Neural crest cell (in vitro differentiated cells): ENCODE results near the gene TSHZ2. TPM values are rescaled to one million over a fixed set of nuclear protein-coding genes. Genes with fewer than 3 reads are reported as not detected.

Source experiments
- DNase-seq: peaks from one replicate; pipeline ENCODE4 v3.0.0; 2021; ENCODE audit warnings: low read depth, mixed read lengths, low spot score
- H3K27ac Mint-ChIP-seq: one replicate; pipeline ENCODE4 v1.8.0; 2021; ENCODE audit warnings: mild to moderate bottlenecking, mixed read lengths; ENCODE audit not compliant: unreplicated experiment
- H3K27me3 Mint-ChIP-seq: 2 replicates; pipeline ENCODE4 v1.8.0; 2021; ENCODE audit warnings: low read depth, mild to moderate bottlenecking, mixed read lengths
- H3K36me3 Mint-ChIP-seq: 2 replicates; pipeline ENCODE4 v1.8.0; 2021; ENCODE audit warnings: low read depth, mild to moderate bottlenecking, mixed read lengths
- H3K4me1 Mint-ChIP-seq: 2 replicates; pipeline ENCODE4 v1.8.0; 2021; ENCODE audit warnings: mixed read lengths
- H3K4me3 Mint-ChIP-seq: one replicate; pipeline ENCODE4 v1.8.0; 2021; ENCODE audit warnings: mild to moderate bottlenecking, mixed read lengths
- H3K9me3 Mint-ChIP-seq: 2 replicates; pipeline ENCODE4 v1.8.0; 2021; ENCODE audit warnings: mixed read lengths
- total RNA-seq: library from RNA; stranded (reverse); gene quantifications from 2 replicates; pipeline ENCODE4 v1.2.1, GENCODE V29; 2021
- TF ChIP-seq, protein P1 (sequence below): fragments of 200-600 bp; sonication (generic); conservative IDR thresholded peaks from 2 replicates; pipeline ENCODE4 v1.5.0; 2021; ENCODE audit warnings: antibody characterized with exemption, mild to moderate bottlenecking

The TSHZ2 gene
- total RNA-seq, 1 donor from 2014 or later, result 6.4 TPM

DNA sequence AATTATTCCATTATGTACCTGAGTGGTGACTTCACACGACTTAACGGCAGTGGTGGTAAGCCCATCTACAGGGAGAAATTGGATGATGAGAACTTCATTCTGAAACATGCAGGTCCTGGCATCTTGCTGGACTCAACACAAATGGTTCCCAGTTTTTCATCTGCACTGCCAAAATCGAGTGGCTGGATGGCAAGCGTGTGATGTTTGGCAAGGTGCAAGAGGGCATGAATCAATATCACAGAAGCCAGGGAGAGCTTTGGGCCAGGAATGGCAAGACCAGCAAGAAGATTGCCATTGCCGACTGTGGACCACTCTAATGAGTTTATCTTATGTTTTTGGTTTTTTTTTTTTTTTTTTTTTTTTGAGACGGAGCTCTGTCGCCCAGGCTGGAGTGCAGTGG is 449.2 kb downstream of the TSHZ2 start:
- Mint-ChIP-seq H3K4me3 (no peak overlapping the region), H3K9me3 (peaks cover 2% of the 10 kb centered on the region), H3K36me3 (peaks cover 4% of the 10 kb centered on the region), H3K4me1 (peaks cover 5% of the 10 kb centered on the region), H3K27ac (no peak overlapping the region), H3K27me3 (no peaks in the 10 kb centered on the region)
- TF ChIP-seq, protein P1, sequence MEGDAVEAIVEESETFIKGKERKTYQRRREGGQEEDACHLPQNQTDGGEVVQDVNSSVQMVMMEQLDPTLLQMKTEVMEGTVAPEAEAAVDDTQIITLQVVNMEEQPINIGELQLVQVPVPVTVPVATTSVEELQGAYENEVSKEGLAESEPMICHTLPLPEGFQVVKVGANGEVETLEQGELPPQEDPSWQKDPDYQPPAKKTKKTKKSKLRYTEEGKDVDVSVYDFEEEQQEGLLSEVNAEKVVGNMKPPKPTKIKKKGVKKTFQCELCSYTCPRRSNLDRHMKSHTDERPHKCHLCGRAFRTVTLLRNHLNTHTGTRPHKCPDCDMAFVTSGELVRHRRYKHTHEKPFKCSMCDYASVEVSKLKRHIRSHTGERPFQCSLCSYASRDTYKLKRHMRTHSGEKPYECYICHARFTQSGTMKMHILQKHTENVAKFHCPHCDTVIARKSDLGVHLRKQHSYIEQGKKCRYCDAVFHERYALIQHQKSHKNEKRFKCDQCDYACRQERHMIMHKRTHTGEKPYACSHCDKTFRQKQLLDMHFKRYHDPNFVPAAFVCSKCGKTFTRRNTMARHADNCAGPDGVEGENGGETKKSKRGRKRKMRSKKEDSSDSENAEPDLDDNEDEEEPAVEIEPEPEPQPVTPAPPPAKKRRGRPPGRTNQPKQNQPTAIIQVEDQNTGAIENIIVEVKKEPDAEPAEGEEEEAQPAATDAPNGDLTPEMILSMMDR, result no peak
- DNase-seq, result no peak

DNA sequence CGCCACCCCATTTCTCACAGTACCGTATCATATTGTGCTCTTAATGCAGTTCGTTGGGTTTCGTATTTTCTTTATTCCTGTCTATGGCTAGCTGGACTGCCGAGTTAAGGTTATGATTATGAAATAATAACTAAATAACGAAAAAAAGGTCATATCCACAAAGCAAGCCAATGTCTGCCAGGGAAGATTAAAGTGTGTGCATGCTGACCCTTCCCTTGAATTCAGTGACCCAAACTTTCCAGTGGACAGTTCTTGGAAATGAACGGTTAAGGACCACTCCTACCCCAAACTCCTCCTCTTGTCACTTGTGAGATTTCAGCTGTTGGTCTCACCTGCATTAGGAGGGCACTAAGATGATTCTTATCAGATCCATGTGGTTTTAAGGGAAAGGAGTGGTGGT is 449.9 kb downstream of the TSHZ2 start:
- H3K4me3 Mint-ChIP-seq, result no peak overlapping the region
- no peak for DNase-seq
- peaks cover 4% of the 10 kb centered on the region for H3K36me3 Mint-ChIP-seq
- H3K27ac Mint-ChIP-seq, result no peak overlapping the region
- TF ChIP-seq, protein P1, result no peak
- H3K4me1 Mint-ChIP-seq, result peaks cover 12% of the 10 kb centered on the region
- no peaks in the 10 kb centered on the region for H3K27me3 Mint-ChIP-seq
- H3K9me3 Mint-ChIP-seq, result peaks cover 2% of the 10 kb centered on the region

DNA sequence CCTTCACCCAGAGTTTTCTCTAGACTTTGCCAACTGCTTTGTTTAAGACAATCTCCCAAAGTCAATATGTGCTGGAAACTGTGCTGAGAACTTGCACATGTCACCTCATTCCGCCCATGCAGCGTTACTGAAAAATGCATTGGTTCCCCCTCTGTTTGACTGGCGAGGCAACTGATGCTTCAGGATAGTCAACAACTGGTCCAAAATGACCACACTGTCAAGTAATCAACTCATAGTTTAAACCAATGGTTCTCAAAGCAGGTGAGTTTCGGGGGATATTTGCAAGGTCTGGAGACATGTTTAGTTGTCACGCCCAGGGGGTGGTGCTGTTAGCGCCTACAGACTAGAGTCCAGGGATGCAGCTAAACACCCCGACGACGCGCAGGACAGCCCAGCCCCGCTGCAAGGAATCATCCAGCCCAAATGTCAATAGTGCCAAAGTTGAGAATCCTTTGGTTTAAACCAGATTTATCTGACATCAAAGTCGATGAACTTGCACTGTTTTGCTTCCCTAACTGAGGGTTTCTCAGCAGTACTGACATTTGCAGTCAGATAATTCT is 451.5 kb downstream of the TSHZ2 start:
- H3K36me3 Mint-ChIP-seq, result peaks cover 4% of the 10 kb centered on the region
- peaks cover 2% of the 10 kb centered on the region for H3K9me3 Mint-ChIP-seq
- no peaks in the 10 kb centered on the region for H3K27me3 Mint-ChIP-seq
- TF ChIP-seq, protein P1, result no peak
- no peak for DNase-seq
- peaks cover 13% of the 10 kb centered on the region for H3K4me1 Mint-ChIP-seq
- no peak overlapping the region for H3K27ac Mint-ChIP-seq
- H3K4me3 Mint-ChIP-seq, result no peak overlapping the region

DNA sequence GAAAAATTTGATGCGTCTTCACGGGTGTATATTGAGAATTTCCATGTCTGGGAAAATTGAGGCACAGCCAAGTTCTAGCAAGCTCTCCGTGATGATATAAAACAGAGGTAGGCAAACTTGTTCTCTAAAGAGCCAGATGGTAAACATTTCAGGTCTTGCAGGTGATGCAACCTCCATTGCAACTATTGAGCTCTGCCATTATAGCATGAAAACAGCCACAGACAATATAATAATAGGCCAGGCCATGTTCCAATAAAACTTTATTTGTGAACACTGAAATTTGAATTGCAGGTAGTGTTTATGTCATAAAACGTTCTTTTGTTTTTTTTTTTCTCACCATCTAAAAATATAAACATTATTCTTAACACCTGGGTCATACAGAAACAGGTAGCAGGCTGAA is 453.3 kb downstream of the TSHZ2 start:
- Mint-ChIP-seq H3K36me3 (peaks cover 4% of the 10 kb centered on the region), H3K9me3 (peaks cover 2% of the 10 kb centered on the region), H3K27ac (no peak overlapping the region), H3K4me3 (no peak overlapping the region), H3K27me3 (no peaks in the 10 kb centered on the region), H3K4me1 (peaks cover 18% of the 10 kb centered on the region)
- no peak for DNase-seq
- TF ChIP-seq, protein P1, result no peak

DNA sequence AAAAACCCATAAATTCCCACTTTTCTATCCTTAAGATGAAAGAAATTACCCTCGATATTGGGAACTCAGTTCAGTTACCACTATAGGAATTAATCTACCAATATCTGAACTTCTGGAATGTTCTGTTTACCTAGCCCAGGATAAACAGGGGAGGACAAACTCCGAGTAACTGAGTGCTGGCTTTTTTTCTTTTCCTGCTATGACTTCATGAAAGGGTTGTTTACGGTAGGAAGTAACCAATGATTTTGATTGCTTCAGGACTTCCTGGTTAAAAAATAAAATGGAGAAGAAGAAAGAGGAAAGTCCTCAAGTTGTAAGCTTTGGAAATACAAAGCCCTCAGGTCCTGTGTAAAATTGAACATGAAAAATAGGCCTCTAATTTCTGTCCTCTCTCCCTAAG is 453.8 kb downstream of the TSHZ2 start:
- DNase-seq, result no peak
- Mint-ChIP-seq H3K36me3 (peaks cover 4% of the 10 kb centered on the region), H3K9me3 (peaks cover 2% of the 10 kb centered on the region), H3K4me3 (no peak overlapping the region), H3K4me1 (peaks cover 18% of the 10 kb centered on the region), H3K27me3 (no peaks in the 10 kb centered on the region), H3K27ac (no peak overlapping the region)
- TF ChIP-seq, protein P1, result no peak
